Endothelial cell of umbilical vein (primary cell): ENCODE results near the gene LDLRAD3. TPM values are rescaled to one million over a fixed set of nuclear protein-coding genes. Genes with fewer than 3 reads are reported as not detected.

ENCODE experiments used
- BruUV-seq: library from RNA; stranded (reverse); fragments of 400-500 nt; replicated peaks from 2 replicates; lab custom pipeline; 2021; lab: Mats Ljungman, UMichigan
- CTCF ChIA-PET: fragments of 300-600, 350-600 bp; sonication (Branson Sonifier 250); formaldehyde crosslinking; loops from one replicate; lab custom pipeline; 2021; ENCODE audit warnings: antibody characterized with exemption, inconsistent platforms; lab: Charles Lee
- POLR2A ChIA-PET: fragments of 300-600, 350-600 bp; sonication (Branson Sonifier 250); formaldehyde crosslinking; loops from one replicate; lab custom pipeline; 2021; ENCODE audit warnings: antibody characterized with exemption, inconsistent platforms; lab: Charles Lee
- DNase-seq: peaks from one replicate; pipeline ENCODE4 v3.0.0-alpha.2; 2011; ENCODE audit warnings: low read depth, low spot score
- FAIRE-seq: peaks from 2 replicates; lab custom pipeline; 2011; peaks lifted over from hg19 to GRCh38; lab: Jason Lieb, UNC
- H2AFZ ChIP-seq: 2 replicates; pipeline ENCODE4 v1.6.0; 2012; ENCODE audit warnings: low read depth, low read length, control low read depth, inconsistent platforms
- H3K27ac ChIP-seq: 2 replicates; pipeline ENCODE4 v1.5.1; 2011; ENCODE audit warnings: low read depth, mild to moderate bottlenecking, control low read depth, low read length, moderate library complexity; ENCODE audit not compliant: insufficient read depth
- H3K27me3 ChIP-seq, 2 experiments: 2 replicates each; pipeline versions ENCODE4 v1.6.0 to v1.6.1; 2011; ENCODE audit warnings: low read length in 2 of 2, mixed read lengths in 1 of 2; ENCODE audit not compliant: control insufficient read depth in 2 of 2, insufficient read depth in 2 of 2
- H3K36me3 ChIP-seq, 2 experiments: 2 replicates in 1 of 2; 3 replicates in 1 of 2; pipeline ENCODE4 v1.5.1; 2011; ENCODE audit warnings: low read length in 2 of 2, mild to moderate bottlenecking in 1 of 2, moderate library complexity in 1 of 2; ENCODE audit not compliant: control insufficient read depth in 2 of 2, insufficient read depth in 2 of 2; ENCODE audit errors: extremely low read depth in 1 of 2
- H3K4me1 ChIP-seq: 3 replicates; pipeline ENCODE4 v1.5.1; 2011; ENCODE audit warnings: mild to moderate bottlenecking, low read length; ENCODE audit not compliant: control insufficient read depth, insufficient read depth; ENCODE audit errors: extremely low read depth
- H3K4me2 ChIP-seq: 2 replicates; pipeline ENCODE4 v1.6.1; 2011; ENCODE audit warnings: low read length, control low read depth, mixed read lengths; ENCODE audit not compliant: insufficient read depth
- H3K4me3 ChIP-seq, 3 experiments: fragments of 200-600 bp in 1 of 3; sonication (generic), shearing (Covaris generic) in 1 of 3; replicated peaks in 1 of 3; 2 replicates each; pipeline ENCODE4 v1.5.1; 2011 to 2016; ENCODE audit warnings: control low read depth in 3 of 3, low read length in 3 of 3, mild to moderate bottlenecking in 2 of 3, inconsistent platforms in 1 of 3, low read depth in 1 of 3, moderate library complexity in 1 of 3; ENCODE audit not compliant: insufficient read depth in 1 of 3
- H3K79me2 ChIP-seq: 2 replicates; pipeline ENCODE4 v1.6.0; 2012; ENCODE audit warnings: low read length, inconsistent platforms; ENCODE audit not compliant: control insufficient read depth, insufficient read depth
- H3K9ac ChIP-seq: replicated peaks from 2 replicates; pipeline ENCODE3; 2011; ENCODE audit warnings: low read length, control low read depth; ENCODE audit not compliant: insufficient read depth; ENCODE audit errors: extremely low read depth
- H3K9me1 ChIP-seq: replicated peaks from 3 replicates; pipeline ENCODE4 v1.6.0; 2011; ENCODE audit warnings: mild to moderate bottlenecking, low read length; ENCODE audit not compliant: control insufficient read depth, insufficient read depth; ENCODE audit errors: extremely low read depth
- H3K9me3 ChIP-seq: replicated peaks from 2 replicates; pipeline ENCODE4 v1.5.1; 2012; ENCODE audit warnings: low read length, inconsistent platforms; ENCODE audit not compliant: control insufficient read depth, insufficient read depth
- H4K20me1 ChIP-seq: replicated peaks from 2 replicates; pipeline ENCODE3; 2011; ENCODE audit warnings: mild to moderate bottlenecking, low read length; ENCODE audit not compliant: control insufficient read depth, insufficient read depth; ENCODE audit errors: extremely low read depth
- CTCF ChIP-seq, 2 donors: IDR thresholded peaks; 1 replicate in 1 of 2; 2 replicates in 1 of 2; pipeline ENCODE4 v1.5.1; 2011; ENCODE audit warnings: low read length in 2 of 2, mild to moderate bottlenecking in 2 of 2, moderate library complexity in 2 of 2, control low read depth in 1 of 2, inconsistent platforms in 1 of 2, low read depth in 1 of 2; ENCODE audit not compliant: insufficient read depth in 1 of 2; ENCODE audit errors: extremely low read depth in 1 of 2
- EZH2 ChIP-seq: IDR thresholded peaks from 2 replicates; pipeline ENCODE4 v1.6.1; 2012; ENCODE audit warnings: borderline replicate concordance, low read depth, mild to moderate bottlenecking, moderate library complexity, low read length, inconsistent platforms; ENCODE audit not compliant: severe bottlenecking
- FOS ChIP-seq: IDR thresholded peaks from 2 replicates; pipeline ENCODE4 v1.6.1; 2011; ENCODE audit warnings: mild to moderate bottlenecking, low read length, moderate library complexity, borderline replicate concordance; ENCODE audit not compliant: insufficient read depth
- GATA2 ChIP-seq: IDR thresholded peaks from 2 replicates; pipeline ENCODE4 v1.7.0; 2011; ENCODE audit warnings: low read depth, mild to moderate bottlenecking, moderate library complexity, mixed read lengths, low read length; ENCODE audit not compliant: insufficient read length, insufficient read depth
- JUN ChIP-seq: IDR thresholded peaks from 2 replicates; pipeline ENCODE4 v1.6.1; 2011; ENCODE audit warnings: borderline replicate concordance, low read depth; ENCODE audit not compliant: insufficient read length, insufficient read depth
- MYC ChIP-seq: IDR thresholded peaks from one replicate; pipeline ENCODE4 v1.6.1; 2011; ENCODE audit warnings: mild to moderate bottlenecking, low read depth, low read length
- POLR2A ChIP-seq: IDR thresholded peaks from 2 replicates; pipeline ENCODE4 v1.6.1; 2012; ENCODE audit warnings: low read depth, mild to moderate bottlenecking, control low read depth, low read length
- POLR2AphosphoS5 ChIP-seq: IDR thresholded peaks from 2 replicates; pipeline ENCODE4 v1.6.1; 2012; ENCODE audit warnings: low read depth, mild to moderate bottlenecking, control low read depth, low read length, moderate library complexity; ENCODE audit not compliant: insufficient read depth
- dilution Hi-C: fragments of 300-500 bp; cut with MboI; formaldehyde crosslinking; loops from one replicate; pipeline ENCODE4 v1.15.0; 2019; ENCODE audit warnings: low sequenced_read_pairs; ENCODE audit not compliant: extremely low pct_ligation_motif_present
- intact Hi-C: fragments of 100-400 bp; cut with micrococcal nuclease; formaldehyde crosslinking; loops from one replicate; pipeline ENCODE4 v1.10.0; 2022
- polyA plus RNA-seq, 4 experiments: library from polyadenylated mRNA; depleted of rRNA in 3 of 4; stranded (reverse) in 3 of 4; unstranded in 1 of 4; fragments of >200 nt; gene quantifications; 2 replicates each; pipeline versions ENCODE4 v1.2.1 to v1.2.3, GENCODE V29; 2011 to 2012; ENCODE audit warnings: missing spikeins in 1 of 4
- total RNA-seq: library from RNA; stranded (reverse); gene quantifications from 2 replicates; pipeline ENCODE4 v1.2.3, GENCODE V29; 2021
- TF ChIP-seq, protein P1 (sequence below): IDR thresholded peaks from 2 replicates; pipeline ENCODE4 v1.6.1; 2011; ENCODE audit not compliant: insufficient read depth, insufficient read length

Gene LDLRAD3
- total and polyA plus RNA-seq, 2 donors (not counting 3 experiments of a cell fraction or from before 2014, with no cell fraction given), result 17.9 to 25.1 TPM

- intact Hi-C loops, result no loop called here
- POLR2A ChIA-PET, result no interaction called here
- FAIRE-seq, result no peak
- dilution Hi-C loops, result no loop called here
- H3K4me1 ChIP-seq, result no peaks in the 10 kb centered on the region
- H3K79me2 ChIP-seq, result no peaks in the 10 kb centered on the region
- H3K27ac ChIP-seq, result no peak overlapping the region
- TF ChIP-seq FOS (no peak), POLR2A (no peak), MYC (no peak), CTCF (IDR thresholded peaks at IDR 0.05; ENCODE audit: extremely low read depth in 1 of 2, insufficient read depth in 1 of 2, low read depth in 1 of 2, low read length in 2 of 2) (no peak), EZH2 (no peak), GATA2 (no peak), JUN (no peak), POLR2AphosphoS5 (no peak)
- TF ChIP-seq, protein P1, sequence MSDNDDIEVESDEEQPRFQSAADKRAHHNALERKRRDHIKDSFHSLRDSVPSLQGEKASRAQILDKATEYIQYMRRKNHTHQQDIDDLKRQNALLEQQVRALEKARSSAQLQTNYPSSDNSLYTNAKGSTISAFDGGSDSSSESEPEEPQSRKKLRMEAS, result no peak
- no peak overlapping the region for H3K4me2 ChIP-seq
- no peaks in the 10 kb centered on the region for H3K36me3 ChIP-seq
- CTCF ChIA-PET, result interaction anchor here (1.5 to 1.7 kb wide), 2 partner anchors 113 to 324 kb away, joined by 5 to 12 read pairs; no protein-coding TSS in a partner anchor
- H2AFZ ChIP-seq, result no peak overlapping the region
- no peak overlapping the region for H3K9ac ChIP-seq
- H3K27me3 ChIP-seq, result peaks cover 0 to 5% of the 10 kb centered on the region in 2 experiments
- BruUV-seq, result no TSS peak
- no peak overlapping the region for H3K4me3 ChIP-seq
- no peaks in the 10 kb centered on the region for H4K20me1 ChIP-seq
- no peaks in the 10 kb centered on the region for H3K9me1 ChIP-seq
- DNase-seq, result no peak
- H3K9me3 ChIP-seq, result no peaks in the 10 kb centered on the region
Observed at GRCh38 chr11:35934981-35935380, 8.9 kb upstream of the LDLRAD3 start.
